HepG2 (cell line): ENCODE data around the gene RABEP2. TPM values are rescaled to one million over a fixed set of nuclear protein-coding genes. Genes with fewer than 3 reads are reported as not detected.

Source experiments
- FOXA1 ChIP-seq, 2 experiments: fragments of 450-650 bp in 1 of 2; sonication (generic) in 1 of 2; formaldehyde crosslinking in 1 of 2; IDR thresholded peaks; 2 replicates each; pipeline versions ENCODE4 v1.4.0 to v1.6.1; 2016 to 2020; ENCODE audit warnings: missing genetic modification reagents in 1 of 2
- HMG20A ChIP-seq: IDR thresholded peaks from 2 replicates; pipeline ENCODE4 v1.6.1; 2016; ENCODE audit warnings: borderline replicate concordance
- HMGA1 ChIP-seq: sonication (generic); formaldehyde crosslinking; conservative IDR thresholded peaks from 2 replicates; pipeline ENCODE4 v1.4.0; 2020; ENCODE audit warnings: missing genetic modification reagents
- PHF20 ChIP-seq: sonication (generic); formaldehyde crosslinking; IDR thresholded peaks from 2 replicates; pipeline ENCODE4 v1.5.0; 2020; ENCODE audit warnings: mild to moderate bottlenecking, missing genetic modification reagents
- POLR2G ChIP-seq: fragments of 200-400 bp; formaldehyde crosslinking; IDR thresholded peaks from 2 replicates; pipeline ENCODE4 v1.6.1; 2018; ENCODE audit warnings: mild to moderate bottlenecking, low read depth, low read length, moderate library complexity
- RARA ChIP-seq: IDR thresholded peaks from 2 replicates; pipeline ENCODE4 v1.6.1; 2016; ENCODE audit warnings: missing genetic modification reagents, missing compliant biosample characterization
- SAP130 ChIP-seq: IDR thresholded peaks from 2 replicates; pipeline ENCODE4 v1.6.1; 2016; ENCODE audit warnings: low read depth
- SMAD3 ChIP-seq: sonication (generic); formaldehyde crosslinking; IDR thresholded peaks from 2 replicates; pipeline ENCODE4 v1.4.0; 2020; ENCODE audit warnings: missing genetic modification reagents
- TEAD3 ChIP-seq: optimal IDR thresholded peaks from 2 replicates; pipeline ENCODE3; 2016; ENCODE audit warnings: borderline replicate concordance
- YY1 ChIP-seq: IDR thresholded peaks from 2 replicates; pipeline ENCODE4 v1.6.1; 2011; ENCODE audit warnings: low read length, low read depth, moderate library complexity, mild to moderate bottlenecking; ENCODE audit not compliant: insufficient read depth, insufficient replicate concordance
- ZNF274 ChIP-seq: sonication (generic); formaldehyde crosslinking; IDR thresholded peaks from 2 replicates; pipeline ENCODE4 v1.5.1; 2020; ENCODE audit warnings: mild to moderate bottlenecking, missing genetic modification reagents
- ZNF335 ChIP-seq: sonication (generic); formaldehyde crosslinking; IDR thresholded peaks from 2 replicates; pipeline ENCODE4 v1.4.0; 2020; ENCODE audit warnings: missing genetic modification reagents
- ZNF550 ChIP-seq: sonication (generic); formaldehyde crosslinking; IDR thresholded peaks from 2 replicates; pipeline ENCODE4 v1.4.0; 2020; ENCODE audit warnings: mild to moderate bottlenecking, missing genetic modification reagents, borderline replicate concordance
- ZNF615 ChIP-seq: sonication (generic); formaldehyde crosslinking; IDR thresholded peaks from 2 replicates; pipeline ENCODE4 v1.5.0; 2020; ENCODE audit warnings: mild to moderate bottlenecking, missing genetic modification reagents, borderline replicate concordance
- ZNF724P ChIP-seq: sonication (generic); formaldehyde crosslinking; IDR thresholded peaks from 2 replicates; pipeline ENCODE4 v1.8.0; 2022; ENCODE audit warnings: missing genetic modification reagents, borderline replicate concordance
- ZSCAN30 ChIP-seq: sonication (generic); formaldehyde crosslinking; IDR thresholded peaks from 2 replicates; pipeline ENCODE4 v1.5.0; 2020; ENCODE audit warnings: mild to moderate bottlenecking, missing genetic modification reagents
- polyA plus RNA-seq, 8 experiments: library from polyadenylated mRNA; depleted of rRNA in 3 of 8; stranded (reverse) in 7 of 8; unstranded in 1 of 8; fragments of >200 nt; fragmentation: Illumina TruSeq in 4 of 8; extraction: Trizol in 4 of 8; gene quantifications; 2 replicates each; pipeline versions ENCODE4 v1.2.1 to v1.2.3, GENCODE V29; 2011 to 2016; ENCODE audit warnings: low read depth in 4 of 8, missing spikeins in 1 of 8, mixed read lengths in 1 of 8; ENCODE audit not compliant: insufficient read depth in 1 of 8
- total RNA-seq, 5 experiments: library from RNA; depleted of rRNA; stranded (reverse); fragments of >200 nt; fragmentation: Illumina TruSeq; extraction: Trizol; gene quantifications; 2 replicates each; pipeline ENCODE4 v1.2.3, GENCODE V29; 2016; ENCODE audit warnings: low read depth in 1 of 5
- TF ChIP-seq, protein P1 (sequence below): sonication (generic); formaldehyde crosslinking; conservative IDR thresholded peaks from 2 replicates; pipeline ENCODE4 v1.4.0; 2020; ENCODE audit warnings: mild to moderate bottlenecking, missing genetic modification reagents, moderate library complexity
- TF ChIP-seq, protein P2 (sequence below): sonication (generic); formaldehyde crosslinking; IDR thresholded peaks from 2 replicates; pipeline ENCODE4 v1.4.0; 2020; ENCODE audit warnings: missing genetic modification reagents, borderline replicate concordance
- TF ChIP-seq, protein P3 (sequence below): sonication (generic); formaldehyde crosslinking; IDR thresholded peaks from 2 replicates; pipeline ENCODE4 v1.5.0; 2020; ENCODE audit warnings: missing genetic modification reagents
- TF ChIP-seq, protein P4 (sequence below): sonication (generic); formaldehyde crosslinking; IDR thresholded peaks from 2 replicates; pipeline ENCODE4 v1.5.0; 2020; ENCODE audit warnings: mild to moderate bottlenecking, missing genetic modification reagents

RABEP2 gene
- total and polyA plus RNA-seq, 2 of the 13 experiments (the other 11 are each of a cell fraction or from before 2014, with no cell fraction given): 10.8 to 18.4 TPM

DNA sequence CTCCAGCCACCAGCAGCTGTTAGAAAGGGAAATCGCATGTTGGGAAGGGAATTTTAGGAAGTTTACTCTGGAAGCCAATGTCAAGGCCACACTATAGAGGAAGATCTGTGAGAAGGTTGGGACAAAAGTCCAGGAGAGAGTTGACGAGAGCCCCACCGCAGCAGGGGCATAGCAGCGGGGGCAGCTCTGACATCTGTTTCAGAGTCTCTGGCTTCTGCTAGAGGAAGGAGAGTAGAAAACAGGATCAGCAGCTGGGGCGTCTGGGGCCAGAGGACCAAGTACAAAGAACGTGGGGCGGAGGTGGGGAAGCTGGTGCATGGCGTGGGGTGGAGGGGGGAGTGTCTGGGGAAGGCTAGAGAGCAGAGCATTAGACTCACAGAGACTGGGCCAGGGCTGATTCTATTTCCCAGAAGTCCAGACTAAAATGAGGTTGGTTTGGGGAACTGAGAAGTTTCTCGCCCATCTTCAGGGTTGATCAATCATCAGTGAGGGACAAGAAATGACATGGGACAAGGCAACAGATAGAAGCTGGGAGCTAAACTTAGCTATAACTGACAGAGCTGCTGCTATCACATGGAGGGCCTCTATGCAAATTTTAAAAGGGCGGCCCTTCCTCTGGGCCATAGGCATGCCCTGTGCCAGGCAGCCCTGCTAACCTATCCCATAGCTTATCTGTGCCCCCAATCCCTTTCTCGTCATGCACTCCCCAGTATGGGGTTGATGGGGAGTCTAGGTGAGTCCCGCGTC, 1.2 kb downstream of the RABEP2 start (continued):
- TF ChIP-seq, protein P1, sequence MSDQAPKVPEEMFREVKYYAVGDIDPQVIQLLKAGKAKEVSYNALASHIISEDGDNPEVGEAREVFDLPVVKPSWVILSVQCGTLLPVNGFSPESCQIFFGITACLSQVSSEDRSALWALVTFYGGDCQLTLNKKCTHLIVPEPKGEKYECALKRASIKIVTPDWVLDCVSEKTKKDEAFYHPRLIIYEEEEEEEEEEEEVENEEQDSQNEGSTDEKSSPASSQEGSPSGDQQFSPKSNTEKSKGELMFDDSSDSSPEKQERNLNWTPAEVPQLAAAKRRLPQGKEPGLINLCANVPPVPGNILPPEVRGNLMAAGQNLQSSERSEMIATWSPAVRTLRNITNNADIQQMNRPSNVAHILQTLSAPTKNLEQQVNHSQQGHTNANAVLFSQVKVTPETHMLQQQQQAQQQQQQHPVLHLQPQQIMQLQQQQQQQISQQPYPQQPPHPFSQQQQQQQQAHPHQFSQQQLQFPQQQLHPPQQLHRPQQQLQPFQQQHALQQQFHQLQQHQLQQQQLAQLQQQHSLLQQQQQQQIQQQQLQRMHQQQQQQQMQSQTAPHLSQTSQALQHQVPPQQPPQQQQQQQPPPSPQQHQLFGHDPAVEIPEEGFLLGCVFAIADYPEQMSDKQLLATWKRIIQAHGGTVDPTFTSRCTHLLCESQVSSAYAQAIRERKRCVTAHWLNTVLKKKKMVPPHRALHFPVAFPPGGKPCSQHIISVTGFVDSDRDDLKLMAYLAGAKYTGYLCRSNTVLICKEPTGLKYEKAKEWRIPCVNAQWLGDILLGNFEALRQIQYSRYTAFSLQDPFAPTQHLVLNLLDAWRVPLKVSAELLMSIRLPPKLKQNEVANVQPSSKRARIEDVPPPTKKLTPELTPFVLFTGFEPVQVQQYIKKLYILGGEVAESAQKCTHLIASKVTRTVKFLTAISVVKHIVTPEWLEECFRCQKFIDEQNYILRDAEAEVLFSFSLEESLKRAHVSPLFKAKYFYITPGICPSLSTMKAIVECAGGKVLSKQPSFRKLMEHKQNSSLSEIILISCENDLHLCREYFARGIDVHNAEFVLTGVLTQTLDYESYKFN: peak; percentile 92
- peak; percentile 74 for TF ChIP-seq TEAD3
- TF ChIP-seq, protein P2, sequence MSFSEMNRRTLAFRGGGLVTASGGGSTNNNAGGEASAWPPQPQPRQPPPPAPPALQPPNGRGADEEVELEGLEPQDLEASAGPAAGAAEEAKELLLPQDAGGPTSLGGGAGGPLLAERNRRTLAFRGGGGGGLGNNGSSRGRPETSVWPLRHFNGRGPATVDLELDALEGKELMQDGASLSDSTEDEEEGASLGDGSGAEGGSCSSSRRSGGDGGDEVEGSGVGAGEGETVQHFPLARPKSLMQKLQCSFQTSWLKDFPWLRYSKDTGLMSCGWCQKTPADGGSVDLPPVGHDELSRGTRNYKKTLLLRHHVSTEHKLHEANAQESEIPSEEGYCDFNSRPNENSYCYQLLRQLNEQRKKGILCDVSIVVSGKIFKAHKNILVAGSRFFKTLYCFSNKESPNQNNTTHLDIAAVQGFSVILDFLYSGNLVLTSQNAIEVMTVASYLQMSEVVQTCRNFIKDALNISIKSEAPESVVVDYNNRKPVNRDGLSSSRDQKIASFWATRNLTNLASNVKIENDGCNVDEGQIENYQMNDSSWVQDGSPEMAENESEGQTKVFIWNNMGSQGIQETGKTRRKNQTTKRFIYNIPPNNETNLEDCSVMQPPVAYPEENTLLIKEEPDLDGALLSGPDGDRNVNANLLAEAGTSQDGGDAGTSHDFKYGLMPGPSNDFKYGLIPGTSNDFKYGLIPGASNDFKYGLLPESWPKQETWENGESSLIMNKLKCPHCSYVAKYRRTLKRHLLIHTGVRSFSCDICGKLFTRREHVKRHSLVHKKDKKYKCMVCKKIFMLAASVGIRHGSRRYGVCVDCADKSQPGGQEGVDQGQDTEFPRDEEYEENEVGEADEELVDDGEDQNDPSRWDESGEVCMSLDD: 0 out of 2 replicates have a peak, but pooled peaks have one; percentile 67
- TF ChIP-seq, protein P3, sequence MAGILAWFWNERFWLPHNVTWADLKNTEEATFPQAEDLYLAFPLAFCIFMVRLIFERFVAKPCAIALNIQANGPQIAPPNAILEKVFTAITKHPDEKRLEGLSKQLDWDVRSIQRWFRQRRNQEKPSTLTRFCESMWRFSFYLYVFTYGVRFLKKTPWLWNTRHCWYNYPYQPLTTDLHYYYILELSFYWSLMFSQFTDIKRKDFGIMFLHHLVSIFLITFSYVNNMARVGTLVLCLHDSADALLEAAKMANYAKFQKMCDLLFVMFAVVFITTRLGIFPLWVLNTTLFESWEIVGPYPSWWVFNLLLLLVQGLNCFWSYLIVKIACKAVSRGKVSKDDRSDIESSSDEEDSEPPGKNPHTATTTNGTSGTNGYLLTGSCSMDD (CRISPR knock-in tag): no peak
- peak; percentile 45 for TF ChIP-seq YY1
- no peak for TF ChIP-seq ZNF274 (CRISPR knock-in tag)
- no peak for TF ChIP-seq PHF20 (CRISPR knock-in tag)
- TF ChIP-seq HMG20A: peak; percentile 64; the same call in 1 of the 2 replicates
- peak; percentile 89 for TF ChIP-seq RARA
- peak; percentile 79 for TF ChIP-seq SAP130 (CRISPR knock-in tag)
- TF ChIP-seq ZSCAN30 (CRISPR knock-in tag): no peak
- TF ChIP-seq ZNF615: no peak
- 0 out of 2 replicates have a peak, but pooled peaks have one; percentile 21 for TF ChIP-seq ZNF724P (CRISPR knock-in tag)
- no peak for TF ChIP-seq ZNF550 (CRISPR knock-in tag)
- TF ChIP-seq FOXA1 (IDR thresholded peaks at IDR 0.05): no peak
- 0 out of 2 replicates have a peak, but pooled peaks have one; percentile 68 for TF ChIP-seq FOXA1 (CRISPR knock-in tag; IDR thresholded peaks at IDR 0.05)
- peak; percentile 38; the same call in 1 of the 2 replicates for TF ChIP-seq POLR2G
- TF ChIP-seq HMGA1 (CRISPR knock-in tag): no peak
- 0 out of 2 replicates have a peak, but pooled peaks have one; percentile 40 for TF ChIP-seq SMAD3 (CRISPR knock-in tag)
- TF ChIP-seq ZNF335 (CRISPR knock-in tag): no peak
- TF ChIP-seq, protein P4, sequence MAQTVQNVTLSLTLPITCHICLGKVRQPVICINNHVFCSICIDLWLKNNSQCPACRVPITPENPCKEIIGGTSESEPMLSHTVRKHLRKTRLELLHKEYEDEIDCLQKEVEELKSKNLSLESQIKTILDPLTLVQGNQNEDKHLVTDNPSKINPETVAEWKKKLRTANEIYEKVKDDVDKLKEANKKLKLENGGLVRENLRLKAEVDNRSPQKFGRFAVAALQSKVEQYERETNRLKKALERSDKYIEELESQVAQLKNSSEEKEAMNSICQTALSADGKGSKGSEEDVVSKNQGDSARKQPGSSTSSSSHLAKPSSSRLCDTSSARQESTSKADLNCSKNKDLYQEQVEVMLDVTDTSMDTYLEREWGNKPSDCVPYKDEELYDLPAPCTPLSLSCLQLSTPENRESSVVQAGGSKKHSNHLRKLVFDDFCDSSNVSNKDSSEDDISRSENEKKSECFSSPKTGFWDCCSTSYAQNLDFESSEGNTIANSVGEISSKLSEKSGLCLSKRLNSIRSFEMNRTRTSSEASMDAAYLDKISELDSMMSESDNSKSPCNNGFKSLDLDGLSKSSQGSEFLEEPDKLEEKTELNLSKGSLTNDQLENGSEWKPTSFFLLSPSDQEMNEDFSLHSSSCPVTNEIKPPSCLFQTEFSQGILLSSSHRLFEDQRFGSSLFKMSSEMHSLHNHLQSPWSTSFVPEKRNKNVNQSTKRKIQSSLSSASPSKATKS (CRISPR knock-in tag): no peak
